C4-2B (cell line): ENCODE data around the gene DCLRE1C.

Experiments used
- CTCF ChIP-seq: fragments of 450-650 bp; conservative IDR thresholded peaks from 2 replicates; pipeline ENCODE4 v1.5.1; 2017; ENCODE audit warnings: mild to moderate bottlenecking
- ZFX ChIP-seq: fragments of 450-650 bp; IDR thresholded peaks from 2 replicates; pipeline ENCODE4 v1.6.1; 2017

GRCh38 chr10:14884082-14884481 is 69.8 kb downstream of the DCLRE1C start:
- TF ChIP-seq CTCF (no peak), ZFX (no peak)
